ACHN (cell line): ENCODE data around the gene CD52.
"Not testable (repeated sequence)": the region's sequence is repeated elsewhere in the genome, so short reads cannot be mapped to it uniquely, and the experiment has no call there.

ENCODE experiments used
- DNase-seq: peaks from one replicate; pipeline ENCODE4 v3.0.0-alpha.2; 2015
- in situ Hi-C: cut with HindIII; loops from 2 replicates; pipeline ENCODE4 v1.10.0; 2017; ENCODE audit warnings: low sequenced_read_pairs, low pct_ligation_motif_present, low pct_unique_long_range_greater_than_20kb

CD52 gene

DNA sequence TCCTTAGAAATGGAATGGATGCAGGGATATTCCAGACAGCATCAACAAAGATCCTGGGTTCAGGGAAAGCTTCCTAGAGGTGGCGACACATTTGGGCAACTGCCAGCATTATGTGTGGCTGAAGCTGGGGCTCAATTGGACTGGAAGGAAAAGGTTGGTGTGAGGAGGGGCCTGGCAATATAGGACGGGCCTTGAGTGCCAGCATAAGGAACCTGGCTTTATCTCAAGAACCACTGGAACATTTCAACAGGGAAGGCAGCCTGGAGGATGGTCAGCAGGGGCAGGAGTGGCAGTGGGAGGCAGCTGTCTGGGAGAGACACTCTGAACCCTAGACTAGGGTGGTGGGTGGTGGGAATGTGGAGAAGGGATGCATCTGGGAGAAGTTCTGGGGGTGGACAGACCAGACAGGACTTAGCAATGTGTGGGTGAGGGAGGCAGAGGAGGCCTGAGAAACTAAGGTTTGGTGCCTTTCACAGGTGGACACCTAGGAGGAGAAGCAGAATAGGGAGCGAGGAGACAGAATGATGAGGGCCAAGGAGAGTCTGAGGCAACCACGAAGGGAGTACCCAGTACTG lies 34.4 kb upstream of the CD52 start:
- DNase-seq = no peak
- in situ Hi-C loops = no loop called here

DNA sequence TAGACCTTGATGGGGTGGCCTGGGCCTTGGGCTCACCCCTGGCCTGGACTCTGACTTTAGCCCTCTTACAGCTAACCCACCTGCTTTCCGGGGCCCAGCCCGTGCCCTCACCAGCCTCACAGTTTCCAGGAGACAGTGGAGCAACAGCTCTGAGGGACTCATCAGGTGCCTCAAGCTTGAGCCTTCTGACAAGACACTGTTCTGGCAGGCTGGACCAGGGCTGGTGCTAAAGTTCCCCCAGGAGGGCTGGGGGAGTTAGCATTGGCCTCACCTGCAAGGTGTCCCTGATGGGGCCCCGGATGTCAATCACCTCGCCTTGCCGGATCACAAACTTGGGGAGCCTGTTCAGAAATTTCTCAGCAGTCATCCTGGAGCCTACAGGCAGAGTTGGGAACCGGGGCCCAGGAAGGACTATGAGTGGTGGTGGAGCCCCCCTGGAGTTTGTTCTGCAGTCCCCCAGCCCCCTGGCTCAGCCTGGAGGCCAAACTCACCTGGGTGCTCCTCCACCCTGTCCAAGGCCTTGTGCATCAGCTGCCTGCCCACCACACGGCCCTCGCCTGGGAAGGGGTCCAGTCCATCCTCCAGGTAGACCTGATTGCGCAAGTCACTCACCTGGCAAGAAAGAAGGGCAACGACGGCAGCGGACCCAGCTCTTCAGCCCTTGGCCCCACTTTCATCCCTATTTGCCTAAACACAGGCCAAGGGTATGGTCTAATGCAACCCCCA lies 33.7 kb upstream of the CD52 start:
- in situ Hi-C loops = no loop called here
- DNase-seq = no peak

DNA sequence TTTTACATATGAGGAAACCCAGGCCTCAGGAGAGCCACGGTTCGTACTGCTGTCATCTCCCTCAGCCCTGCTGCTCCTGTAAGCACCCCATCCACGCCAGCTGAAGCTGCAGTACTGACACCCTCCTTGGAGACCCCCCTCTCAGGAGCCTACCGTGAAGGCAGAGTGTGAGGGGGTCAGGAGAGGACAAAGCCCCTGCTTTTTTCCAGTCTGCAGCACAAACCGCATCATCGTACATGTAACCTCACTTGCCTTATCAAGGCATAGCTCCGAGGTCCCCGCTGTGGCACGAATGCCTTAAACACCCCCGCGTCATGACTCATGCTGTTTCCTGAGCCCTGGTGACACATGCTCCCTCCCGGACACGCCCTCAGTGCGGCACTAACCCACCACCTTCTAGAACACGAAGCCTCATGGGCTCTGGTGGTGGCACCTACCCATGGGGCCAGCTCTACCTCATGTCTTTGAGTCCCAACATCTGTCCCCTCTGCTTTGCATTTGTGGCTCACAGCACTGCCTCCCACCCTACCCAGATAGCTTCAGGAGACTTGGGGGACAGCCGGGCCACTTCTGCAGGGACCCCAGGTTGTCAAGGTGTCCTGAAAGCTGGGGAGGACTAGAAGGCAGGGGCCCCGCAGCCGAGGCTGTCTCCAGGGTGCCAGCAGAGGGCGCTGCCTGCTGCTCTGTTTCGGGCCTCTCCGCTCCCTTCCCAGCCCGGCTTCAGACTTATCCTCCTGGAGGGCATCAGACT lies 33.0 kb upstream of the CD52 start:
- peak; percentile 77 for DNase-seq
- in situ Hi-C loops = no loop called here

DNA sequence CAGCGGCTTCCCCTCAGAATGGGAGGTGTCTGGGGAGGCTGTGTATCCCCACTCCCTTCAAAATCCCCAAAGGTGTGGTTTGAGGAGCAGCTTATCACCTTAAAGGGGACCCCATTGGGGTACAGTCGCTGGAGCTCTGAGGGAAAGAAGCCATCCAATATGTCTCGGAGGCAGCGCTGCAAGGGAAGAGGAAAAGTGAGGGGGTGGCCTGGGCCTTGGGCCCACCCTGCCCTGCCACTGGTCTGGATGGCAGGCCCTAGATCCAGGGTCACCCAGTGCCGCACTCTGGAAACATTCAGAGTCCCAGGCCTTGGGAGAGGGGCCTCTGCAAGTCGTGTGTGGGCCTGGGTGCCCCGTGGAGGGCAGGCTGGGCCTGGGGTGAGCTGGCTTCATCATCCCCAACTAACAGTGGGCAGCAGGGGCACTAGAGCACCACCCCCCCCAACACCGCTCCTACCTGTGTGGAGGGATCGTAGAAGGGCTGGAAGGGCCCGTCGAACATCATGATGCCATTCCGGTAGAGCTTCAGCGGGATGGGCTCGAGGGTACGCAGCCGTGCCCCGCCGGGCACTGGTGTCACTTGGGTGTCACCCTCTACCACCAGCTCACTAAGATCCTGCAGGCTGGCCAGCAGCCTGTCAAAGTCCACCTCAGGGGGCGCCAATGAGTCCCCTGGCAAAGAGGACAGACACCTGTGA lies 32.2 kb upstream of the CD52 start:
- peak; percentile 19 for DNase-seq
- in situ Hi-C loops = no loop called here

DNA sequence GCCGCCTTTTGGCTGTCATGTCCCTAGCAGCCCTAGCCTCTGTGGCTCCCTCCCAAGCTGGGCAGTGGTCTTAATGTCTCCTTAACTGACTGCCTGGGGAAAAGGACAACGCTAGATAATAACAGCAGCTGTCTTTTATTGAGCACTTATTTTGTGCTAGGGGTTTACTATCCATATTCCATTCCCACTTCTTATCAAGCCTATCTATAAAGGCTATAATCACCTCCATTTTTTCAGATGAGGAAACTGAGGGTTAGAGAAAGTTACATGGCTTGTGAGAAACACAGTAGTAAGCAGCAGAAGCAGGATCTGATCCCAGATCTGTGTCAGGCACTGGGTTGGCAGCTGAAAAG lies 31.7 kb upstream of the CD52 start:
- DNase-seq = no peak
- in situ Hi-C loops = no loop called here

DNA sequence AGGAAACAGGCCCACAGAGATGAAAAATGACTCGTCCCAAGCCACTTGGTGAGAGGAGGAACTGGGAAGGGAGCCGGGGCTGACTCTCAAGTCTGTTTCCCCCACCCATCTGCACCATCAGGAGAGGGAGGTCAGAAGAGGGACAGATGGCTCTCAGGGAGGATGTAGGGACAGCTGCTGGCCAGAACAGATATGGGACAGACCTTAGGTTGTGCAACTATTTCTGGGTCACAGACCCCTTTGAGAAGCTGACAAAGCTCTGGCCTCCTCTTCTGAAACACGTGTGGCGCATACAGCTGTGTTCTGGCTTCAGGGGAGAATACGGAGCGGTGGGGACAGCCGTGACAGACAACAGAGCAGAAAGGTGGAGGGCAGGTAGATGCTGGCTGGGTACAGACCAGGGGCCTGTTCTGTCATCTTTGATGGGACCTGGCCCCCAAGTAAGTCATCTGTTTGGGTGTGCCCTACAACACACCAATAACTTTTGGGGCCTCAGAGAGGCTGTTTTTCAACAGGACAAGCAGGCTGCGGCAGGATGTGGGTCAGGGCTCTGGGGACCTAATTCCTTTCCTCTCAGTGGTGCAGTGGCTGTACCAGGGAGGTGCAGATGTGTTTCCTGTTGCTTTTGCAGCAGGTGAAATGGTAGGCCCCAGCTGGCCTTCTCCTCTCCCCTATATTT lies 30.6 kb upstream of the CD52 start:
- in situ Hi-C loops = no loop called here
- DNase-seq = no peak

DNA sequence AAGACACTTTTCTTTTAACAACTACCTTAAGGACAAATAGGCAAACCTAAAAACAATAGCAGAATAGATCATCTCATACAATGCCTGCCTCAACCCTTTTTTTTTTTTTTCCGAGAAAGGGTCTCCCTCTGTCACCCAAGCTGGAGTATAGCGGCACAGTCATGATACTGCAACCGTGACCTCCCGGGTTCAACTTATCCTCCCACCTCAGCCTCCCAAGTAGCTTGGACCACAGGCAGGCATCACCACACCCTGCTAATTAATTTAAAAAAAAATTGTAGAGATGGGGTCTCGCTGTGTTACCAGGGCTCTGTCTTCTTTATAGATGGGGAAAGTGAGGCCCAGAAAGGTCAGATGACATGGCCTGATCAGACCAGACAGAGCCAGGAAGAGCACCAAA lies 29.9 kb upstream of the CD52 start:
- no peak for DNase-seq
- in situ Hi-C loops = no loop called here

DNA sequence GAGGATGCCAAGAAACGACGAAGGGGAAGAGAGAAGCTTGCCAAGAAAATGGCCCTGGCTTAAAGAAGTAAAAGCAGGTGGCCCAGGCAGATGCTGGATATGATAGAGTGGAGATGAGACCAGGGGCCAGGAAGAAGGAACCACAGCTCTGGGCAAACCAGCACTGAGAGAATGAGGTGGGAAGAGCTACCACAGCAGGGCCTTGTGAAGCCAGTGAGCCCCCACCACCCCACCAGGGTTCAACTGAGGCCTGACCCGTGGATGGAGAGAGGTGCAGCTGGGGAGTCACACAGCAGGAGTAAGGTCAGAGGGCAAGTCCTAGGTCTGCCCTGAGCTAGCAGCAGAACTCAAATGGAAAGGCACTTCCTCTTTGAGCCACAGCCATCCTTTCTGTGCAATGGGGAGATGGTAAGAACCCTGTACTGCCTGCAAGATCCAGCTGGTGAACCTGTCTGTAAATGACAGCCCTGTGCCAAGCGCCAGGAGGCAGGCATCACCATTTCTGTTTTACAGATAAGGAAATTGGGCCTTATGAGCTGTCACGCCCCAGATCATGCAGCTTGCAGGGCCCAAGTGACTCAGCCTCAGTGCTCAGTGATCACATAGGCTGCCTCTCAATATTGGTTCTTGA lies 29.3 kb upstream of the CD52 start:
- DNase-seq = peak; percentile 13
- in situ Hi-C loops = no loop called here

DNA sequence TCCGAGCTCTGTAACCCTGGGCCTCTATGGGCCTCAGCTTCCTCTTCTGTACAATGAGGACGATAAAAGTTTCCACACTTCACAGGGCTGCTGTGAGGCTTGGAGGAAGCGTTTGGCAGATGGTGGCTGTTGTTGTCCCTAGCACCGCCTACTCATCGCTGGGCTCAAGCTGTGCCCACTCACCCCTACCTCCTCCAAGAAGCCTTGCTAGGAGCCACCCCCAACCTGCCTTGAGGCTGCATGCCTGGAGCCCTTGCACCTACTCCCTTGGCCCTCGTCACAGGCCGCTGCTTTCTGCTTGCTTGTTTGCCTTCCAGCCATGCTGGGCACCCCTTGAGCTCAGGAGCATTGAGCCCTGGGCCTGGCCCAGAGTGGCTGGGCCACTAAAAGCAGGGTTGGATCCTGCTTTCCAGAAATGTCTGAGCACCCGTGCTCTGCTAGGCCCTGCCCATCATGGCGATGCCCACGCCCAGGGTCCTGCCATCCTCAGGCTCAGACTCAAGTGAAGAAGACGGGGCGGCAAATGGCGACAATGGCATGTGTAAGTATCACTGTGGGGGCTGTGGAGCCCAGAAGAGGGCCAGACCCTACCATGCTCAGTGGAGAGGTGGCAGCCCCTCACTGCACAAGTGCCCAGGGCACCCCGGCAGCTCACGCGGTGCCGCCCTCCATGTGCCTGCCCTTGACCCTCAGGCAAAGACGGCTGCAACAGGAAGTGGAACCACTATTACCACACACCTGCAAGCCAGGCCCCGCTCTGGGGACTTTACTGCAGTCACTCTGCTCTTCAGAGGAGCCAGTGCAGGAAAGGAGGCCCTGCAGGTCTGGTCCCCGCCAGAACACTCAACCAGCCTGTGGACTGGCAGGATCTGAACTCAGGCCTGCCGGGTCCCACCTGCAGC lies 28.3 kb upstream of the CD52 start:
- in situ Hi-C loops = no loop called here

DNA sequence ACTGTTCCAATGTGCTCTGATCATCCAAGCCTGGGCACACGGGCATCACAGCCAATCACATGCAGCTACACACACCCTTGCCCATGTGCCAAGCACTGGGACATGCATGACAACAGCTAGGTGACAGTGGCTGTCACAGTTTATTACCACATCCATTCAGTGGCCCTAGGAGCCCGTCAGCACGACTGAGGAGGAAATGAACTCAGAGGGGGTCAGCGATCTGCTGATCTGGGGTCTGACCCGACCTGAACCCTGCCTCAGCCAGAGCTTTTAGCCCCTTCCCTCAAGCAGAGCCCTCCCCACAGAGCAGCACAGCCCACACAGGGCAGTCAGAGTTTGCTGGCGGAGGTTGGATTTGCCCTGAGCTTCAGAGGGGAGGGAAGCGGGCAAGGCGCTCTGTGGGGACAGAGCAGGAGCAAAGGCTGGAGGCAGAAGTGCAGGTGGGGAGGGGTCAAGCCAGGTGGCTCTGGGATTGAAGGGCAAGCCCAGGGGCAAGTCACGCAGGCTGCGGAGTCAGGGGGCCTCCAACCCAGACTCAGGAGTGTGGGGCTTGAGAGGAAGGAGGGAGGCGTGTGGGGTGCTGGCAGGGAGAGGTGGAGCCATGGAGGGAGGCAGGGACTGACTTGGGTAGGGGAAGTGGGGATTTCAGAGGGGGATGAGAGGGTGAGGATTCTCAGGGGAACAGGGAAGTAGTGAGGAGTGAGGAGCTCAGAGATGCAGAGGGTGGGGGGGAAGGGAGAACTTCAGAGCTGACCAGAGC lies 27.5 kb upstream of the CD52 start:
- no peak for DNase-seq
- in situ Hi-C loops = no loop called here

More for the DNA sequence above, 28.3 kb upstream of the CD52 start:
- peak; percentile 31 for DNase-seq

DNA sequence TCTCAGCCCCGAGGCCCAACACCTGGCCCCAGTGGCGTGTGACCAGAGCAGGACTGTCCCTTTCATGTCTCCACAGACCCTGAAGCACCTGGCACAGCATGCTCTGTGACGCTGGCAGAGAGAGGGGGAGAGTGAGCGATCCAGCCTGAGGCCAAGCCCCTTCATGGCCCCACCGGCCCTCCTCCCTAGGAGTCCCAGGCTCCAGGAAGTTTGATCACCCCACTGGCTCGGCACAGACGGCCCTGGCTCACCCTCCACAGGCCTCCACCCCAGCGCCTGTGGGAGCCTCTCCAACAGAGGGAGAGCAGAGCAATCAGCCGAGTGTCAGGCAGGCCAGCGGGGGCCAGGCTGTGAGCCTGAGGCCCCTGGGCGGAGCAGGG lies 26.9 kb upstream of the CD52 start:
- no peak for DNase-seq
- in situ Hi-C loops = no loop called here

DNA sequence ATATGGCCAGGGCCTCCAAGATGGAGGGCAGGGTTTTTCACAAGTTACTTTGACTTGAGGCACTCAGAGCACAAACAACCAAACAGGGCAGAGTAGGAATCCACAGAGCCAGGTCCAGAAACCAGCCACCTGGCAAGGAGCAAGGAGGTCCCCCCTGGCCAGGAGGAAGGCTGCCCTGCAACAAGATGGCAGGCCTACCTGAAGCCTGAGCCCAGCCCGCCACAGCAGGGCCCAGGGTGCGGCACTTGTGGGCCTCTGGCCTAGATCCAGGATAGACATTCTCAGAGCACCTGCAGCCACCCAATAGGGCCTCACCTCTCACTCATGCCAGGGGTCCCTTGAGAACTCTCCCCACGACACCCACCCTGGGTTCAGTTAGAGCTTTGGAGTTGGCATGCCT lies 26.3 kb upstream of the CD52 start:
- DNase-seq = no peak
- in situ Hi-C loops = no loop called here

DNA sequence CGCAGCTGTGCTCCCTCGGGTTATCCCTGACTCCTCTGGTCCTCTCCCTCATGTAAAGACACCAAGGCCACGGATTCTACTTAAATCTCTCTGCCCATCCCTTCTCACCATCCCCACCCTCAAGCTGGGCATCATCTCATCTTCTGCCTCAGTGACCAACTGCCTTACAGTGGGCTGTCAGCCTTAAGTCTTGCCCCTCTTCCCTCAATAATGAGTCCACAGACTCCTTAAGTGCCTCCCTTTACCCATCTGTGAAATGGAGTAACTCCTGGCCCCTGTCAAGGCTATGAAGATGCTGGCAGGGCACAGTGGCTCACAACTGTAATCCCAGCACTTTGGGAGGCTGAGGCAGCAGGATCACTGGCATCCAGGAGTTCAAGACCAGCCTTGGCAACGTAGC lies 25.8 kb upstream of the CD52 start:
- DNase-seq = no peak

DNA sequence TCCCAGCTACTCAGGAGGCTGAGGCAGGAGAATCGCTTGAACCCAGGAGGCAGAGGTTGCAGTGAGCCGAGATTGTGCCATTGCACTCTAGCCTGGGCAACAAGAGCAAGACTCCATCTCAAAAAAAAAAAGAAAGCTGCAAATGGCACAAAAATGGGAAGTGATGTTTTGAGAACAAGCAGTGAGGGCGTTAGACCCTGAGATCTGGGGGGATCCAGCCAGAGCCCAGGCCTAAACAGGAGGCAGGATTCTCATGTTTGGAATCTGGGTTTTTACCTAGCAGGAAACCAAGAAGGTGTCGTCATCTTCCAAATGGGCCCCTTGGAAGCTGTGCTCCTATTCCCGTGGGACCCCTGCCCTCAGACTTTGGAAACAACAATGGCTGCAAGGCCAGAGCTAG lies 25.0 kb upstream of the CD52 start:
- DNase-seq, in situ Hi-C loops: not testable (repeated sequence)

More for the DNA sequence above, 25.8 kb upstream of the CD52 start:
- in situ Hi-C loops = no loop called here

DNA sequence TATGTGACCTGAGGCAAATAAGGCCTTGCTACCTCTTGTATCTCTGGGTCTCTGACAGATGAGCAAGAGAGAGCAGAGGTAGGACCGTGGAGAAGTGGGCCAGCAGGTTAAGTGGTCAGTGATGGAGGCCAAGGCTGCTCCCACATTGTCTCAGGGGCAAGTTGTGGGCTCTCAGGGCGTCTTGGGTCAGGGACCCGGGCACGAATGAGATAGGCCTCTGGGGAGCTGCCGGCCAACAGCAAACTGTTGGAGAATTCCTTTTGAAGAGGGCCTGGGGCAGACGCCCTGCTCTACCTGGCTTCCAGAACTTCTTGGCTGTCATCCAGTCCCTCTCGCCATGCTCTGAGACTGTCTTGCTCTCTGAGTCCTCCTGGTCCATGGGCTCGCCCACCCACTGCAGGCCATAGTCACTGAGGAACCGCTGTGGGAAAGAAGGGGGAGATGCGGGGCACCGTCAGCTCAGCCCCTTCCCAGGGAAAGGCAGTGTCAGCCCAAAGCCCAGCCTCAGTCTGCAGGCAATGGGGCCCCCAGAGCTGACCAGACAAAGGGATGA lies 23.8 kb upstream of the CD52 start:
- DNase-seq = no peak
- in situ Hi-C loops = no loop called here

DNA sequence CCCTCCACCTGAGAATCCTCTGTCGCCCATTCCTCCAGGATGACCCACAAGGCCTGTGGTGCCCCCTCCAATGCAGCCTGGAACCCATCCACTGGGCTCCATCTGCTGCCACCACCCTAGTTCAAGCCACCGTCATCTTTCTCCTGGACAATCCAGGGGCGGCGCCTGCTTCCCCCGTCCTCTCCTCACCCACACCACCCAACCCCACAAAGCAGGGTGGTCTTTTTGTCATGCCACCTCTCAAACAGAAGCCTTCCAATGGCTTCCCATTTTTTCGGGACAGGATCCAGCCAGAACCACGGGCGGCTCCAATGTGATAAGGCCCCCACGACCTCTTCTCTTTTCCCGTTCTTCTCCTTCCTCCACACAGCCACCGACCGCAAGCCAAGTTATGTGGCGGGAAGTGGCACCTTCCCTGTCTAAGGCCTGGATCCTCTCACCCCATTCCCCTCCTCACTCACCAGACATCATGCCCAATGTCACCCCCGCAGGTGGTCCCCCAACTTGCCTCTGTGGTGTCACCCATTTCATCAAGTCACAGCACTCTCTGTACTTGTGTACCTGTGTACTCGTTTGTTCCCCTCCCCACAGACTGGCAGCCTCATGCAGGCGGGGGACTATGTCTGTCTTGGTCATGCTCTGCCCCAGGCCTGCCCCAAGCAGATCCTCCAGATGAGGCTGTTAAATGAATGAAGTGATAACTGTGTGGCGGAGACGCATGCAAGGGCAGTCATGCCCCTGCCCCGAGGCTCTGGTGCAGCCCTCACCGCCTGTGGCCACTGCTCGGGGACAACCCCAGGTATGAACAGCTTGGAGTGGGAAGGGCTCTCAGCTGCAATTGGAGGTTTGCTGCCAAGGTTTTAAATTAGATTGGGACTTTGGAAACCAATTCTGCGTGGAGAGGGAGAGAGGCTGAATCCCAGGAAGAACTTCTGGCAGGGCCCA lies 22.3 kb upstream of the CD52 start:
- DNase-seq = no peak
- in situ Hi-C loops = no loop called here
